ENCODE measurements around the gene C19orf18.
"Not testable (repeated sequence)": the region's sequence is repeated elsewhere in the genome, so short reads cannot be mapped to it uniquely, and the experiment has no call there.

- TF ChIP-seq POLR2AphosphoS5, CTCF, POLR2A (IDR thresholded peaks at IDR 0.05): not testable (repeated sequence)
Measured at GRCh38 chr19:58008877-58009276, 34.5 kb upstream of the C19orf18 start.

Measured in sigmoid colon (tissue), 4 donors.